DMS 273 (cell line): ENCODE results near the gene PAXX.
"Not testable (repeated sequence)": the region's sequence is repeated elsewhere in the genome, so short reads cannot be mapped to it uniquely, and the experiment has no call there.

Experiments used
- DNase-seq: peaks from one replicate; lab custom pipeline; 2025; ENCODE audit not compliant: unreplicated experiment; lab: John Stamatoyannopoulos, UW

PAXX gene

GRCh38 chr9:137029058-137029936, 37.1 kb downstream of the PAXX start:
- peak; percentile 75 for DNase-seq

- DNase-seq = no peak
Measured at GRCh38 chr9:137030006-137030405, 37.8 kb downstream of the PAXX start.

GRCh38 chr9:137030538-137031527, 38.6 kb downstream of the PAXX start:
- no peak for DNase-seq

- peak; percentile 42 for DNase-seq
Measured at GRCh38 chr9:137031904-137032640, 39.9 kb downstream of the PAXX start, which contains the start of gene FUT7. Gene FUT7 (minus strand): TSS chr9:137032088. CDS start chr9:137031991, 97 bp downstream.

- no peak for DNase-seq
Measured at GRCh38 chr9:137032858-137033257, 40.6 kb downstream of the PAXX start.

GRCh38 chr9:137033481-137033880, 41.3 kb downstream of the PAXX start:
- not testable (repeated sequence) for DNase-seq

- peak; percentile 57 for DNase-seq
Measured at GRCh38 chr9:137034039-137034708, 42.0 kb downstream of the PAXX start.

GRCh38 chr9:137034709-137035506, 42.7 kb downstream of the PAXX start:
- DNase-seq = peak; percentile 91

GRCh38 chr9:137035507-137035834, 43.2 kb downstream of the PAXX start:
- DNase-seq = peak; percentile 68

- no peak for DNase-seq
Measured at GRCh38 chr9:137035937-137036336, 43.7 kb downstream of the PAXX start.

GRCh38 chr9:137037035-137037434, 44.8 kb downstream of the PAXX start:
- DNase-seq = no peak

- DNase-seq = no peak
Measured at GRCh38 chr9:137037483-137037882, 45.3 kb downstream of the PAXX start.

GRCh38 chr9:137038916-137039315, 46.7 kb downstream of the PAXX start:
- no peak for DNase-seq

GRCh38 chr9:137039611-137040366, 47.6 kb downstream of the PAXX start:
- DNase-seq = no peak

- no peak for DNase-seq
Measured at GRCh38 chr9:137040568-137040967, 48.3 kb downstream of the PAXX start.

GRCh38 chr9:137041124-137041523, 48.9 kb downstream of the PAXX start:
- no peak for DNase-seq

- DNase-seq = no peak
Measured at GRCh38 chr9:137042751-137043727, 50.8 kb downstream of the PAXX start.
